Activated gamma-delta T cell (primary cell): ENCODE data around the gene SLC12A3.

Experiments
- DNase-seq: peaks from one replicate; lab custom pipeline; 2025; lab: John Stamatoyannopoulos, UW

Gene SLC12A3

GRCh38 chr16:56889206-56889605 is 24.2 kb downstream of the SLC12A3 start:
- no peak for DNase-seq

- DNase-seq = no peak
Observed at GRCh38 chr16:56891685-56892084, 26.7 kb downstream of the SLC12A3 start.

- no peak for DNase-seq
Observed at GRCh38 chr16:56892705-56893104, 27.7 kb downstream of the SLC12A3 start.

- no peak for DNase-seq
Observed at GRCh38 chr16:56894331-56894917, 29.4 kb downstream of the SLC12A3 start.

- no peak for DNase-seq
Observed at GRCh38 chr16:56895813-56896212, 30.8 kb downstream of the SLC12A3 start.

- DNase-seq = no peak
Observed at GRCh38 chr16:56896244-56896643, 31.2 kb downstream of the SLC12A3 start.

- no peak for DNase-seq
Observed at GRCh38 chr16:56897026-56897799, 32.2 kb downstream of the SLC12A3 start.

- no peak for DNase-seq
Observed at GRCh38 chr16:56898847-56899246, 33.8 kb downstream of the SLC12A3 start.

GRCh38 chr16:56903866-56904265 is 38.9 kb downstream of the SLC12A3 start:
- no peak for DNase-seq

GRCh38 chr16:56907401-56907800 is 42.4 kb downstream of the SLC12A3 start:
- no peak for DNase-seq

GRCh38 chr16:56909527-56909979 is 44.5 kb downstream of the SLC12A3 start:
- no peak for DNase-seq

- DNase-seq = no peak
Observed at GRCh38 chr16:56910112-56910511, 45.1 kb downstream of the SLC12A3 start.

- no peak for DNase-seq
Observed at GRCh38 chr16:56910654-56911539, 45.9 kb downstream of the SLC12A3 start.

- DNase-seq = no peak
Observed at GRCh38 chr16:56911771-56912571, 47.0 kb downstream of the SLC12A3 start.

GRCh38 chr16:56912746-56913708 is 48.0 kb downstream of the SLC12A3 start:
- DNase-seq = no peak

GRCh38 chr16:56914896-56915295 is 49.9 kb downstream of the SLC12A3 start:
- no peak for DNase-seq

GRCh38 chr16:56915336-56916119 is 50.5 kb downstream of the SLC12A3 start:
- DNase-seq = no peak

GRCh38 chr16:56916571-56917403 is 51.8 kb downstream of the SLC12A3 start:
- no peak for DNase-seq
